ENCODE results near the gene ABCG1.

GRCh38 chr21:42303443-42303842 is 84.5 kb downstream of the ABCG1 start:
- TF ChIP-seq POLR2A (IDR thresholded peaks at IDR 0.05) (no peak), CTCF (IDR thresholded peaks at IDR 0.05) (no peak), EP300 (IDR thresholded peaks at IDR 0.05) (no peak)
